ENCODE data around the gene DOK1.

DNA sequence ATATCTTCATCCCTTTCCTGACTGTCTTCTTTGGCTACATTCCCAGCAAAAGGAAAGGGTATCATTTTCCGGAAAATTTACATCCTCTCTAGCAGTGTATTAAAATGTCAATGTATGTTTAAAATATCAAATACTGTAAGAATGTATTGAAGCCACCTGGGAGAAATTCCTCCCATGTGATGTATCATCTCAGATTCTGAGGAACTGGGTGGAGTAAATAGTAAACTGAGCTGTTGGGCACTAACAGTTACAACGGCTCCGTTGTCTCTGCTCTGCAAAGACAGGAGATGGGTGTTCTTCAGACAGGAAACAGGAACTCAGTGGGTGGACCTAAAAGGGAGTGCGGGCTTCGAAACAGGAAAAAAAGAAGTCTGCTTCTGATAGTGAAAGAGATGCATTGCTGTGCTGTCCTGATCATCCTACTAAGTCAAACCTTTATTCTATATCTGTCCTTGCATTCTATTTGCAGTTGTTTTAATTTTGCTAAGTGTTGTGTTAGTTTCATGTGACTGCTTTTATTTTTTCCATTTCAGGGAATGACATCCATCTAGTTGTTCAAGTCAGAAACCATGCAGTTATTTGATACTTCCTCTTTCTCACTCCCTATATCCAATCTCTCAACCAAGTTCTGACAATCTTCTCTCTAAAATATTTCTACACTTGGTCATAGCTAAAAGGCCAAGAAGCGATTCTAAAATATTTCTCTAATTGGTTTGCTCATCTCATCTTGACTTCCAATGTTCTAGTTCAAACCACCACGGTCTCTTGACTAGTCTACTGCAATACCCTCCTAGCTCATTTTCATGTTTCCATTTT, 19.4 kb downstream of the DOK1 start:
- TF ChIP-seq, protein P1, sequence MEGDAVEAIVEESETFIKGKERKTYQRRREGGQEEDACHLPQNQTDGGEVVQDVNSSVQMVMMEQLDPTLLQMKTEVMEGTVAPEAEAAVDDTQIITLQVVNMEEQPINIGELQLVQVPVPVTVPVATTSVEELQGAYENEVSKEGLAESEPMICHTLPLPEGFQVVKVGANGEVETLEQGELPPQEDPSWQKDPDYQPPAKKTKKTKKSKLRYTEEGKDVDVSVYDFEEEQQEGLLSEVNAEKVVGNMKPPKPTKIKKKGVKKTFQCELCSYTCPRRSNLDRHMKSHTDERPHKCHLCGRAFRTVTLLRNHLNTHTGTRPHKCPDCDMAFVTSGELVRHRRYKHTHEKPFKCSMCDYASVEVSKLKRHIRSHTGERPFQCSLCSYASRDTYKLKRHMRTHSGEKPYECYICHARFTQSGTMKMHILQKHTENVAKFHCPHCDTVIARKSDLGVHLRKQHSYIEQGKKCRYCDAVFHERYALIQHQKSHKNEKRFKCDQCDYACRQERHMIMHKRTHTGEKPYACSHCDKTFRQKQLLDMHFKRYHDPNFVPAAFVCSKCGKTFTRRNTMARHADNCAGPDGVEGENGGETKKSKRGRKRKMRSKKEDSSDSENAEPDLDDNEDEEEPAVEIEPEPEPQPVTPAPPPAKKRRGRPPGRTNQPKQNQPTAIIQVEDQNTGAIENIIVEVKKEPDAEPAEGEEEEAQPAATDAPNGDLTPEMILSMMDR (IDR thresholded peaks at IDR 0.05) = no peak
- no peak for TF ChIP-seq POLR2A (IDR thresholded peaks at IDR 0.05)

All from Peyer's patch (tissue), 4 donors.